Measurements from ENCODE around the gene VPS13C. TPM values are rescaled to one million over a fixed set of nuclear protein-coding genes. Genes with fewer than 3 reads are reported as not detected.

The VPS13C gene
- total RNA-seq, 1 experiment from 2014 or later, result 18.6 TPM

DNA sequence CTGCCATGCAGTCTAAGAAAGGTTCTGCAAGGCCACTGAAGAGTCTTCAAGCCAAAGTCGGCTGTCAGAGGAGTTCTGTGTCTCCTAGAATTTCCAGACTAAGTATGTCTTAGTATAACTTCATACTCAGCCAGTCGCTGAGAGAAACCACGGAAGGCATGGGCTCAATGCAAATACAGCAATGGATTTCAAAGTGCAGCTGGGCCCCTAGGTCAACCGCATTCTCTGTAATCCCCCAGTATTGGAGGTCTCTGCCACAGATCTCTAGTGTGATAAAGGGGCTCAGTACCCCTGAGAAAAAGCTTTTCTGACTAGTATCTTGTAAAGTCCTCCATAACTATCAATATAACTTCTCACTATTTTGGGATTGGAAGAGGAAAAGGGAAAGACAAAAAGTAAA, 208.3 kb downstream of the VPS13C start:
- ChIA-PET POLR2A (no interaction called here), RAD21 (ENCODE audit: low non-redundant PET in 1 of 2, low total read pairs in 2 of 2, uncharacterized antibody in 2 of 2, unreplicated experiment in 2 of 2) (no interaction called here), CTCF (no interaction called here)
- Histone ChIP-seq H3K27me3 (ENCODE audit: insufficient read depth, low read length) (no peaks in the 10 kb centered on the region), H3K4me2 (ENCODE audit: low read length) (no peak overlapping the region), H3K36me3 (ENCODE audit: control insufficient read depth in 1 of 2, insufficient read depth in 2 of 2, low read length in 2 of 2) (no peaks in the 10 kb centered on the region), H3K4me3 (replicated peaks in 1 of 2; ENCODE audit: low read depth in 1 of 2, low read length in 2 of 2) (no peak overlapping the region), H3K9me2 (ENCODE audit: insufficient read depth) (no peaks in the 10 kb centered on the region), H3K79me2 (ENCODE audit: insufficient read depth, low read length) (no peaks in the 10 kb centered on the region), H3K27ac (ENCODE audit: low read depth, low read length) (no peak overlapping the region), H2AFZ (ENCODE audit: low read depth, low read length, poor library complexity, severe bottlenecking) (no peak overlapping the region), H3K9me3 (ENCODE audit: control insufficient read depth in 1 of 2, insufficient read depth in 1 of 2, low read depth in 1 of 2, low read length in 2 of 2) (no peaks in the 10 kb centered on the region), H4K20me1 (ENCODE audit: insufficient read depth) (no peaks in the 10 kb centered on the region), H3K9ac (ENCODE audit: low read length) (no peak overlapping the region), H3K4me1 (ENCODE audit: control insufficient read depth in 1 of 2, insufficient read depth in 2 of 2, low read length in 2 of 2) (no peaks in the 10 kb centered on the region)
- intact Hi-C loops (cut with micrococcal nuclease), result no loop called here
- TF ChIP-seq JUND (IDR thresholded peaks at IDR 0.05) (no peak), POLR2AphosphoS5 (IDR thresholded peaks at IDR 0.05; ENCODE audit: low read depth, low read length) (no peak), POLR2A (IDR thresholded peaks at IDR 0.05; ENCODE audit: borderline replicate concordance, extremely low read depth, insufficient read depth, insufficient read length) (no peak), CEBPB (IDR thresholded peaks at IDR 0.05; ENCODE audit: low read depth) (no peak), YY1 (IDR thresholded peaks at IDR 0.05; ENCODE audit: extremely low read depth, insufficient replicate concordance, low read depth, low read length) (no peak), TCF7L2 (IDR thresholded peaks at IDR 0.05; ENCODE audit: borderline replicate concordance, extremely low read depth, insufficient read depth, insufficient read length) (no peak), ZFX (IDR thresholded peaks at IDR 0.05) (no peak), ZNF274 (IDR thresholded peaks at IDR 0.05; ENCODE audit: low read depth, low read length) (no peak), EGR1 (IDR thresholded peaks at IDR 0.05; ENCODE audit: low read depth) (no peak), SRF (IDR thresholded peaks at IDR 0.05; ENCODE audit: low read depth) (no peak), ELF1 (IDR thresholded peaks at IDR 0.05; ENCODE audit: borderline replicate concordance, low read depth) (no peak), EZH2phosphoT487 (IDR thresholded peaks at IDR 0.05; ENCODE audit: borderline replicate concordance) (no peak)
- TF ChIP-seq, protein P1, sequence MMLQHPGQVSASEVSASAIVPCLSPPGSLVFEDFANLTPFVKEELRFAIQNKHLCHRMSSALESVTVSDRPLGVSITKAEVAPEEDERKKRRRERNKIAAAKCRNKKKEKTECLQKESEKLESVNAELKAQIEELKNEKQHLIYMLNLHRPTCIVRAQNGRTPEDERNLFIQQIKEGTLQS (IDR thresholded peaks at IDR 0.05), result no peak
- TF ChIP-seq, protein P2, sequence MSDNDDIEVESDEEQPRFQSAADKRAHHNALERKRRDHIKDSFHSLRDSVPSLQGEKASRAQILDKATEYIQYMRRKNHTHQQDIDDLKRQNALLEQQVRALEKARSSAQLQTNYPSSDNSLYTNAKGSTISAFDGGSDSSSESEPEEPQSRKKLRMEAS (IDR thresholded peaks at IDR 0.05), result no peak
- TF ChIP-seq, protein P3, sequence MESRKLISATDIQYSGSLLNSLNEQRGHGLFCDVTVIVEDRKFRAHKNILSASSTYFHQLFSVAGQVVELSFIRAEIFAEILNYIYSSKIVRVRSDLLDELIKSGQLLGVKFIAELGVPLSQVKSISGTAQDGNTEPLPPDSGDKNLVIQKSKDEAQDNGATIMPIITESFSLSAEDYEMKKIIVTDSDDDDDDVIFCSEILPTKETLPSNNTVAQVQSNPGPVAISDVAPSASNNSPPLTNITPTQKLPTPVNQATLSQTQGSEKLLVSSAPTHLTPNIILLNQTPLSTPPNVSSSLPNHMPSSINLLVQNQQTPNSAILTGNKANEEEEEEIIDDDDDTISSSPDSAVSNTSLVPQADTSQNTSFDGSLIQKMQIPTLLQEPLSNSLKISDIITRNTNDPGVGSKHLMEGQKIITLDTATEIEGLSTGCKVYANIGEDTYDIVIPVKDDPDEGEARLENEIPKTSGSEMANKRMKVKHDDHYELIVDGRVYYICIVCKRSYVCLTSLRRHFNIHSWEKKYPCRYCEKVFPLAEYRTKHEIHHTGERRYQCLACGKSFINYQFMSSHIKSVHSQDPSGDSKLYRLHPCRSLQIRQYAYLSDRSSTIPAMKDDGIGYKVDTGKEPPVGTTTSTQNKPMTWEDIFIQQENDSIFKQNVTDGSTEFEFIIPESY (IDR thresholded peaks at IDR 0.05; ENCODE audit: extremely low read depth, insufficient replicate concordance, low read length), result no peak
- TF ChIP-seq, protein P4, sequence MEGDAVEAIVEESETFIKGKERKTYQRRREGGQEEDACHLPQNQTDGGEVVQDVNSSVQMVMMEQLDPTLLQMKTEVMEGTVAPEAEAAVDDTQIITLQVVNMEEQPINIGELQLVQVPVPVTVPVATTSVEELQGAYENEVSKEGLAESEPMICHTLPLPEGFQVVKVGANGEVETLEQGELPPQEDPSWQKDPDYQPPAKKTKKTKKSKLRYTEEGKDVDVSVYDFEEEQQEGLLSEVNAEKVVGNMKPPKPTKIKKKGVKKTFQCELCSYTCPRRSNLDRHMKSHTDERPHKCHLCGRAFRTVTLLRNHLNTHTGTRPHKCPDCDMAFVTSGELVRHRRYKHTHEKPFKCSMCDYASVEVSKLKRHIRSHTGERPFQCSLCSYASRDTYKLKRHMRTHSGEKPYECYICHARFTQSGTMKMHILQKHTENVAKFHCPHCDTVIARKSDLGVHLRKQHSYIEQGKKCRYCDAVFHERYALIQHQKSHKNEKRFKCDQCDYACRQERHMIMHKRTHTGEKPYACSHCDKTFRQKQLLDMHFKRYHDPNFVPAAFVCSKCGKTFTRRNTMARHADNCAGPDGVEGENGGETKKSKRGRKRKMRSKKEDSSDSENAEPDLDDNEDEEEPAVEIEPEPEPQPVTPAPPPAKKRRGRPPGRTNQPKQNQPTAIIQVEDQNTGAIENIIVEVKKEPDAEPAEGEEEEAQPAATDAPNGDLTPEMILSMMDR (IDR thresholded peaks at IDR 0.05 in 2 of 3, conservative IDR thresholded peaks at IDR 0.05 in 1 of 3; ENCODE audit: borderline replicate concordance in 1 of 3, insufficient read depth in 1 of 3, low read depth in 2 of 3, low read length in 2 of 3), result no peak
- TF ChIP-seq, protein P5, sequence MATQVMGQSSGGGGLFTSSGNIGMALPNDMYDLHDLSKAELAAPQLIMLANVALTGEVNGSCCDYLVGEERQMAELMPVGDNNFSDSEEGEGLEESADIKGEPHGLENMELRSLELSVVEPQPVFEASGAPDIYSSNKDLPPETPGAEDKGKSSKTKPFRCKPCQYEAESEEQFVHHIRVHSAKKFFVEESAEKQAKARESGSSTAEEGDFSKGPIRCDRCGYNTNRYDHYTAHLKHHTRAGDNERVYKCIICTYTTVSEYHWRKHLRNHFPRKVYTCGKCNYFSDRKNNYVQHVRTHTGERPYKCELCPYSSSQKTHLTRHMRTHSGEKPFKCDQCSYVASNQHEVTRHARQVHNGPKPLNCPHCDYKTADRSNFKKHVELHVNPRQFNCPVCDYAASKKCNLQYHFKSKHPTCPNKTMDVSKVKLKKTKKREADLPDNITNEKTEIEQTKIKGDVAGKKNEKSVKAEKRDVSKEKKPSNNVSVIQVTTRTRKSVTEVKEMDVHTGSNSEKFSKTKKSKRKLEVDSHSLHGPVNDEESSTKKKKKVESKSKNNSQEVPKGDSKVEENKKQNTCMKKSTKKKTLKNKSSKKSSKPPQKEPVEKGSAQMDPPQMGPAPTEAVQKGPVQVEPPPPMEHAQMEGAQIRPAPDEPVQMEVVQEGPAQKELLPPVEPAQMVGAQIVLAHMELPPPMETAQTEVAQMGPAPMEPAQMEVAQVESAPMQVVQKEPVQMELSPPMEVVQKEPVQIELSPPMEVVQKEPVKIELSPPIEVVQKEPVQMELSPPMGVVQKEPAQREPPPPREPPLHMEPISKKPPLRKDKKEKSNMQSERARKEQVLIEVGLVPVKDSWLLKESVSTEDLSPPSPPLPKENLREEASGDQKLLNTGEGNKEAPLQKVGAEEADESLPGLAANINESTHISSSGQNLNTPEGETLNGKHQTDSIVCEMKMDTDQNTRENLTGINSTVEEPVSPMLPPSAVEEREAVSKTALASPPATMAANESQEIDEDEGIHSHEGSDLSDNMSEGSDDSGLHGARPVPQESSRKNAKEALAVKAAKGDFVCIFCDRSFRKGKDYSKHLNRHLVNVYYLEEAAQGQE (IDR thresholded peaks at IDR 0.05; ENCODE audit: low read depth), result no peak
- DNase-seq (ENCODE audit: low read depth, low spot score) (no peak), ATAC-seq (no peak)
- no TSS peak for BruUV-seq (replicated peaks)
